ENCODE data around the gene EIF2AK3. TPM values are rescaled to one million over a fixed set of nuclear protein-coding genes. Genes with fewer than 3 reads are reported as not detected.

The EIF2AK3 gene
- total and polyA plus RNA-seq, 2 of the 8 experiments (the other 6 are each of a cell fraction or from before 2014, with no cell fraction given) = 5.8 to 22.8 TPM

- TF ChIP-seq E2F6 (IDR thresholded peaks at IDR 0.05) (no peak), RNF2 (IDR thresholded peaks at IDR 0.05; ENCODE audit: borderline replicate concordance, low read depth, low read length, missing control alignments, poor library complexity, severe bottlenecking) (no peak), HDAC6 (IDR thresholded peaks at IDR 0.05; ENCODE audit: low read depth, low read length) (no peak), MAX (IDR thresholded peaks at IDR 0.05) (no peak), RAD21 (IDR thresholded peaks at IDR 0.05 in 1 of 2, conservative IDR thresholded peaks at IDR 0.05 in 1 of 2; ENCODE audit: low read depth in 2 of 2, low read length in 2 of 2) (no peak), RFX5 (IDR thresholded peaks at IDR 0.05; ENCODE audit: borderline replicate concordance, low read depth, low read length) (no peak)
These were observed 10.2 kb upstream of the EIF2AK3 start (continued) for GRCh38 chr2:88637464-88637863.

All from H1 (cell line).